Measurements from ENCODE around the gene FMO5. TPM values are rescaled to one million over a fixed set of nuclear protein-coding genes. Genes with fewer than 3 reads are reported as not detected.

The FMO5 gene
- total RNA-seq, 2 experiments from 2014 or later = 0.41 to 0.67 TPM

DNA sequence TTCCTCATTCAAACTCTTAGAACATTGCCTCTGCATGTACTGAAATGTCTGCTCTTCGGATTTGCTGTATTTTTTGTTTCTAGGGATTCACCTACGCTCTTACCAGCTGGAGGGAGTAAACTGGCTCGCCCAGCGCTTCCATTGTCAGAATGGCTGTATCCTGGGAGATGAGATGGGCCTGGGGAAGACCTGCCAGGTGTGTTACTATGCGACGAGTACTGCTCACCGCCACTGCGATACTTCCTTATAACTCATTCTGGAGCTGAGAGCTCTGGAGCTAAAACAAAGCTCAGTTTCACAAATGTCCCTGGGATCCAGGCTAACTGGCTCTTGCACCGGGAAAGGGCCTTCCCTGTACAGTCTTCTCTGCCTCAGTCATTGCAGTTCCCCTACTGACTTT lies 27.4 kb upstream of the FMO5 start:
- TF ChIP-seq, protein P1, sequence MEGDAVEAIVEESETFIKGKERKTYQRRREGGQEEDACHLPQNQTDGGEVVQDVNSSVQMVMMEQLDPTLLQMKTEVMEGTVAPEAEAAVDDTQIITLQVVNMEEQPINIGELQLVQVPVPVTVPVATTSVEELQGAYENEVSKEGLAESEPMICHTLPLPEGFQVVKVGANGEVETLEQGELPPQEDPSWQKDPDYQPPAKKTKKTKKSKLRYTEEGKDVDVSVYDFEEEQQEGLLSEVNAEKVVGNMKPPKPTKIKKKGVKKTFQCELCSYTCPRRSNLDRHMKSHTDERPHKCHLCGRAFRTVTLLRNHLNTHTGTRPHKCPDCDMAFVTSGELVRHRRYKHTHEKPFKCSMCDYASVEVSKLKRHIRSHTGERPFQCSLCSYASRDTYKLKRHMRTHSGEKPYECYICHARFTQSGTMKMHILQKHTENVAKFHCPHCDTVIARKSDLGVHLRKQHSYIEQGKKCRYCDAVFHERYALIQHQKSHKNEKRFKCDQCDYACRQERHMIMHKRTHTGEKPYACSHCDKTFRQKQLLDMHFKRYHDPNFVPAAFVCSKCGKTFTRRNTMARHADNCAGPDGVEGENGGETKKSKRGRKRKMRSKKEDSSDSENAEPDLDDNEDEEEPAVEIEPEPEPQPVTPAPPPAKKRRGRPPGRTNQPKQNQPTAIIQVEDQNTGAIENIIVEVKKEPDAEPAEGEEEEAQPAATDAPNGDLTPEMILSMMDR (IDR thresholded peaks at IDR 0.05) = no peak
- no peak overlapping the region for H3K4me3 ChIP-seq (ENCODE audit: low read length)
- no peaks in the 10 kb centered on the region for H3K27me3 ChIP-seq (ENCODE audit: control insufficient read depth in 1 of 2, insufficient read depth in 2 of 2, low read length in 2 of 2)
- no peaks in the 10 kb centered on the region for H3K27me3 Mint-ChIP-seq
- peaks cover 16% of the 10 kb centered on the region for H3K36me3 ChIP-seq (ENCODE audit: insufficient read depth, low read length)
- H3K27ac Mint-ChIP-seq = no peak overlapping the region
- no peak overlapping the region for H3K4me3 Mint-ChIP-seq
- ChIA-PET CTCF (no interaction called here), POLR2A (no interaction called here)
- no peaks in the 10 kb centered on the region for H3K9me3 Mint-ChIP-seq
- H3K27ac ChIP-seq (ENCODE audit: low read depth in 1 of 2, low read length in 2 of 2) = no peak overlapping the region
- H3K9me3 ChIP-seq (ENCODE audit: control insufficient read depth in 1 of 2, insufficient read depth in 1 of 2, low read length in 2 of 2) = no peaks in the 10 kb centered on the region
- ATAC-seq (ENCODE audit: poor library complexity) (no peak), DNase-seq (no peak)
- peaks cover 8% of the 10 kb centered on the region for H3K4me1 ChIP-seq (ENCODE audit: insufficient read depth, low read length)
- H3K4me1 Mint-ChIP-seq (ENCODE audit: low read depth) = peaks cover 37% of the 10 kb centered on the region
- intact Hi-C loops (cut with DNase I, micrococcal nuclease) = no loop called here
- H3K36me3 Mint-ChIP-seq (ENCODE audit: low read depth) = peaks cover 46% of the 10 kb centered on the region

DNA sequence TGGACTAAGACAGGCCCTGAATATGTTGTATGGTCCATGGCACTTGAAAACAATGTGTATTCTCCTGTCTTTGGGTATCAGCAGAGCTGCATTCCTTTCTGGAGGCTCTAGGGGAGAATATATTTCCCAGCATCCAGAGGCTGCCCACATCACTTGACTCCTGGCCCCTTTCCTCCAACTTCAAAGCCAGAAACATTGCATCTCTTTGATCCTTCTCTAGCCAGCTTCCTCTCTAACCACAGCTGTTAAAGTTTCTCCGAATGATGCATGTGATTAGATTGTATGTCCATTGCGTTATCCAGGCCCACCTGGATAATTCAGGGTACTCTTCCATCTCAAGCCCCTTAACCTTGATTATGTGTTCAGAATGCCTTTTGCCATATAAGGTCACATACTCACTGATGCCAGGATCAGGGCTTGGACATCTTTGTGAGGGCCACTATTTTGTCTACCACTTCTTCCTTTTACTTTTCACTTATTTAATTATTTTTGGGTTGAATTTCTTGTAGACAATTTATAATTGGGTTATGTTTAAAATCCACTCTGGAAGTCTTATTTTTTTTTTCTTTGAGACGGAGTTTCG lies 22.6 kb upstream of the FMO5 start:
- Mint-ChIP-seq H3K27ac (no peak overlapping the region), H3K4me1 (ENCODE audit: low read depth) (peaks cover 80% of the 10 kb centered on the region), H3K36me3 (ENCODE audit: low read depth) (peaks cover 12% of the 10 kb centered on the region), H3K27me3 (no peaks in the 10 kb centered on the region), H3K9me3 (no peaks in the 10 kb centered on the region), H3K4me3 (peak overlapping the region; percentile 8)
- POLR2A ChIA-PET = no interaction called here
- DNase-seq (no peak), ATAC-seq (ENCODE audit: poor library complexity) (no peak)
- H3K9me3 ChIP-seq (ENCODE audit: control insufficient read depth in 1 of 2, insufficient read depth in 1 of 2, low read length in 2 of 2) = no peaks in the 10 kb centered on the region
- no peaks in the 10 kb centered on the region for H3K27me3 ChIP-seq (ENCODE audit: control insufficient read depth in 1 of 2, insufficient read depth in 2 of 2, low read length in 2 of 2)
- CTCF ChIA-PET = no interaction called here
- H3K4me3 ChIP-seq (ENCODE audit: low read length) = no peak overlapping the region
- TF ChIP-seq, protein P1 (IDR thresholded peaks at IDR 0.05) = no peak
- peaks cover 3% of the 10 kb centered on the region for H3K36me3 ChIP-seq (ENCODE audit: insufficient read depth, low read length)
- peaks cover 20% of the 10 kb centered on the region for H3K4me1 ChIP-seq (ENCODE audit: insufficient read depth, low read length)
- intact Hi-C loops (cut with DNase I, micrococcal nuclease) = no loop called here
- no peak overlapping the region for H3K27ac ChIP-seq (ENCODE audit: low read depth in 1 of 2, low read length in 2 of 2)

DNA sequence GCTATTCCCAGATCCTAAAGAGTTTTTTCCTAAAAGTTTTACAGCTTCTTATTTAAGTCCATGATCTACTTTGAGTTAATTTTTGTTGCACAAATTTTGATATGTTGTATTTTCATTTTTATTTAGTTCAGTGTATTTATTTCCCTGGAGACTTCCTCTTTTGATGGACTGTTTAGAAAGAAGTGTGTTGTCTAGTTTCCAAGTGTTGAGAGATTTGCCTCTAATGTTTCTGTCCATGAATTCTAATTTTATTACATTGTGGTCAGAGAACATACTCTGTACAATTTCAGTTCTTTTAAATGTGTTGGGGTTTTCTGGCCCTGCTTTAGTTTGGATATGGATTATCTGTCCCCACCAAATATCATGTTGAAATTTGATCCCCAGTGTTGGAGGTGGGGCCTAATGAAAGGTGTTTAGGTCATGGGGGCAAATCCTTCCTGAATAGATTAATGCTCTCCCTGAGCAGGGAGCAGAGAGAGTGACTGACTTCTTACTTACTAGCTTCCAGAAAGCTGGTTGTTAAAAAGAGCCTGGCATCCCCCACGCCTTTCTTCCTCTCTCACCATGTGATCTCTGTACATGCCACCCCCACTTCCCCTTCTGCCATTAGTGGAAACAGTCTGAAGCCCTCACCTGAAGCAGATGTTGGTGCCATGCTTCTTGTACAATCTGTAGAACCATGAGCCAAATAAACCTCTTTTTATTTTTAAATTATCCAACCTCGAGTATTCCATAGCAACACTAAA lies 21.9 kb upstream of the FMO5 start:
- peaks cover 6% of the 10 kb centered on the region for H3K36me3 Mint-ChIP-seq (ENCODE audit: low read depth)
- H3K27ac Mint-ChIP-seq = no peak overlapping the region
- no peaks in the 10 kb centered on the region for H3K27me3 Mint-ChIP-seq
- no peaks in the 10 kb centered on the region for H3K9me3 Mint-ChIP-seq
- Histone ChIP-seq H3K9me3 (ENCODE audit: control insufficient read depth in 1 of 2, insufficient read depth in 1 of 2, low read length in 2 of 2) (no peaks in the 10 kb centered on the region), H3K27ac (ENCODE audit: low read depth in 1 of 2, low read length in 2 of 2) (no peak overlapping the region), H3K27me3 (ENCODE audit: control insufficient read depth in 1 of 2, insufficient read depth in 2 of 2, low read length in 2 of 2) (no peaks in the 10 kb centered on the region), H3K36me3 (ENCODE audit: insufficient read depth, low read length) (no peaks in the 10 kb centered on the region), H3K4me1 (ENCODE audit: insufficient read depth, low read length) (peaks cover 23% of the 10 kb centered on the region), H3K4me3 (ENCODE audit: low read length) (no peak overlapping the region)
- TF ChIP-seq, protein P1 (IDR thresholded peaks at IDR 0.05) = no peak
- ChIA-PET POLR2A (no interaction called here), CTCF (no interaction called here)
- H3K4me1 Mint-ChIP-seq (ENCODE audit: low read depth) = peaks cover 77% of the 10 kb centered on the region
- intact Hi-C loops (cut with DNase I, micrococcal nuclease) = no loop called here
- H3K4me3 Mint-ChIP-seq = peak overlapping the region; percentile 8
- DNase-seq (peak in 1 of 14 experiments; percentile 20), ATAC-seq (ENCODE audit: poor library complexity) (no peak)

Measured in CD4-positive, alpha-beta T cell (primary cell).